ENCODE data around the gene FBXW8. TPM values are rescaled to one million over a fixed set of nuclear protein-coding genes. Genes with fewer than 3 reads are reported as not detected.

The FBXW8 gene
- total and polyA plus RNA-seq, 2 donors (not counting 3 experiments of a cell fraction or from before 2014, with no cell fraction given) = 15.4 TPM

GRCh38 chr12:116862167-116862566 lies 48.6 kb upstream of the FBXW8 start:
- TF ChIP-seq FOS (IDR thresholded peaks at IDR 0.05; ENCODE audit: borderline replicate concordance, insufficient read depth, low read length) (no peak), GATA2 (IDR thresholded peaks at IDR 0.05; ENCODE audit: insufficient read depth, insufficient read length, low read depth, low read length) (no peak), JUN (IDR thresholded peaks at IDR 0.05; ENCODE audit: borderline replicate concordance, insufficient read depth, insufficient read length, low read depth) (no peak), MAX (IDR thresholded peaks at IDR 0.05; ENCODE audit: insufficient read depth, insufficient read length) (no peak), POLR2A (IDR thresholded peaks at IDR 0.05; ENCODE audit: low read depth, low read length) (no peak), EZH2 (IDR thresholded peaks at IDR 0.05; ENCODE audit: borderline replicate concordance, low read depth, low read length, severe bottlenecking) (no peak), MYC (IDR thresholded peaks at IDR 0.05; ENCODE audit: low read depth, low read length) (no peak), CTCF (IDR thresholded peaks at IDR 0.05; ENCODE audit: extremely low read depth in 1 of 2, insufficient read depth in 1 of 2, low read depth in 1 of 2, low read length in 2 of 2) (no peak), POLR2AphosphoS5 (IDR thresholded peaks at IDR 0.05; ENCODE audit: insufficient read depth, low read depth, low read length) (no peak)
- H3K4me1 ChIP-seq (ENCODE audit: control insufficient read depth, extremely low read depth, insufficient read depth, low read length) = no peaks in the 10 kb centered on the region
- H4K20me1 ChIP-seq (replicated peaks; ENCODE audit: control insufficient read depth, extremely low read depth, insufficient read depth, low read length) = no peaks in the 10 kb centered on the region
- no peak overlapping the region for H3K4me2 ChIP-seq (ENCODE audit: insufficient read depth, low read length)
- no peak for DNase-seq (ENCODE audit: low read depth, low spot score)
- H3K79me2 ChIP-seq (ENCODE audit: control insufficient read depth, insufficient read depth, low read length) = no peaks in the 10 kb centered on the region
- dilution Hi-C loops (cut with MboI; ENCODE audit: extremely low pct_ligation_motif_present, low sequenced_read_pairs) = no loop called here
- H3K36me3 ChIP-seq (ENCODE audit: control insufficient read depth in 2 of 2, extremely low read depth in 1 of 2, insufficient read depth in 2 of 2, low read length in 2 of 2) = no peaks in the 10 kb centered on the region
- no peak overlapping the region for H3K27ac ChIP-seq (ENCODE audit: insufficient read depth, low read depth, low read length)
- no peaks in the 10 kb centered on the region for H3K9me3 ChIP-seq (replicated peaks; ENCODE audit: control insufficient read depth, insufficient read depth, low read length)
- H3K4me3 ChIP-seq (replicated peaks in 1 of 3; ENCODE audit: insufficient read depth in 1 of 3, low read depth in 1 of 3, low read length in 3 of 3) = no peak overlapping the region
- POLR2A ChIA-PET = no interaction called here
- no TSS peak for BruUV-seq (replicated peaks)
- intact Hi-C loops (cut with micrococcal nuclease) = no loop called here
- no peak overlapping the region for H3K9ac ChIP-seq (replicated peaks; ENCODE audit: extremely low read depth, insufficient read depth, low read length)
- H2AFZ ChIP-seq (ENCODE audit: low read depth, low read length) = no peak overlapping the region
- CTCF ChIA-PET = interaction anchor here (1.8 kb wide), 1 partner anchor 21 kb away, joined by 7 read pairs; no protein-coding TSS in a partner anchor
- H3K27me3 ChIP-seq (ENCODE audit: control insufficient read depth in 2 of 2, insufficient read depth in 2 of 2, low read length in 2 of 2) = peaks cover 0 to 3% of the 10 kb centered on the region in 2 experiments
- no peaks in the 10 kb centered on the region for H3K9me1 ChIP-seq (replicated peaks; ENCODE audit: control insufficient read depth, extremely low read depth, insufficient read depth, low read length)
- FAIRE-seq = no peak

All from endothelial cell of umbilical vein (primary cell).